HG02610 (cell line): ENCODE data around the gene HCST.
"Not testable (repeated sequence)": the region's sequence is repeated elsewhere in the genome, so short reads cannot be mapped to it uniquely, and the experiment has no call there.

Source experiments
- ATAC-seq: cut with Tn5 transposase; IDR thresholded peaks from one replicate; pipeline ENCODE4 v1.9.1; 2021; ENCODE audit warnings: mild to moderate bottlenecking, moderate library complexity; ENCODE audit not compliant: unreplicated experiment

HCST gene

GRCh38 chr19:35903550-35904179 is 1.3 kb downstream of the HCST start:
- ATAC-seq = peak; percentile 44

- no peak for ATAC-seq
These were observed 2.2 kb downstream of the HCST start for GRCh38 chr19:35904311-35905068.

GRCh38 chr19:35905178-35905727 is 2.9 kb downstream of the HCST start:
- no peak for ATAC-seq

GRCh38 chr19:35907377-35907745 is 5.0 kb downstream of the HCST start:
- no peak for ATAC-seq

GRCh38 chr19:35908010-35908441 is 5.7 kb downstream of the HCST start, which contains the start of gene TYROBP:
Gene TYROBP (minus strand): TSS chr19:35908295. CDS start chr19:35908228, 67 bp downstream.
- ATAC-seq = no peak

- ATAC-seq = peak; percentile 38
These were observed 6.8 kb downstream of the HCST start for GRCh38 chr19:35908973-35909683.

- peak; percentile 22 for ATAC-seq
These were observed 7.3 kb downstream of the HCST start for GRCh38 chr19:35909684-35910035.

- not testable (repeated sequence) for ATAC-seq
These were observed 8.0 kb downstream of the HCST start for GRCh38 chr19:35910355-35910754.

- no peak for ATAC-seq
These were observed 8.8 kb downstream of the HCST start for GRCh38 chr19:35911173-35911572.

GRCh38 chr19:35911790-35912189 is 9.5 kb downstream of the HCST start:
- no peak for ATAC-seq

GRCh38 chr19:35913589-35913988 is 11.3 kb downstream of the HCST start:
- no peak for ATAC-seq

GRCh38 chr19:35915443-35915842 is 13.1 kb downstream of the HCST start:
- no peak for ATAC-seq

GRCh38 chr19:35919306-35919705 is 17.0 kb downstream of the HCST start:
- no peak for ATAC-seq

- ATAC-seq = no peak
These were observed 18.7 kb downstream of the HCST start for GRCh38 chr19:35921012-35921411.

- ATAC-seq = no peak
These were observed 23.2 kb downstream of the HCST start for GRCh38 chr19:35925501-35925900.

GRCh38 chr19:35928507-35928906 is 26.2 kb downstream of the HCST start:
- ATAC-seq = no peak

- ATAC-seq = no peak
These were observed 27.5 kb downstream of the HCST start for GRCh38 chr19:35929876-35930275.

- ATAC-seq = peak; percentile 90
These were observed 29.0 kb downstream of the HCST start for GRCh38 chr19:35931161-35931873.

- no peak for ATAC-seq
These were observed 29.5 kb downstream of the HCST start for GRCh38 chr19:35931874-35932202.

GRCh38 chr19:35932291-35932936 is 30.1 kb downstream of the HCST start:
- no peak for ATAC-seq
